ENCODE measurements around the gene PRRX2.

DNA sequence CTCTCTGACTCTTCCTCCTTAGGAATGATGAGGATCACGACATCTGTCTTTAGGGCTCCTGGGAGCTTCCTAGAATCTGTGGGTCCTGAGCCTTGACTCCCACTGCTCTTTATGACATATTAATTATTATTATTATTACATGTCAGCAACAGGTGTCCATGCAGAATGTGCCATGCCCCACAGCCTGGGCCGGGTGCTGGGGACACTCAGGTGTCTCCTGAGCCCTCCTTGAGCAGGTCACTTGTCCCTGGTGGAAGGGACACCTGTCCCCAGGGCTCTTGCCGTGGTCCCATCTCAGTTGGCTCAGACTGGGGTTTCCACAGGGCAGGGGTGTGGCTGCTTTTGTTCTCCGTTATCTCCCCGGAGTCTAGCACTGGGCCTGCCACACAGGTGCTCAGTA, 53.2 kb downstream of the PRRX2 start:
- TF ChIP-seq, protein P1, sequence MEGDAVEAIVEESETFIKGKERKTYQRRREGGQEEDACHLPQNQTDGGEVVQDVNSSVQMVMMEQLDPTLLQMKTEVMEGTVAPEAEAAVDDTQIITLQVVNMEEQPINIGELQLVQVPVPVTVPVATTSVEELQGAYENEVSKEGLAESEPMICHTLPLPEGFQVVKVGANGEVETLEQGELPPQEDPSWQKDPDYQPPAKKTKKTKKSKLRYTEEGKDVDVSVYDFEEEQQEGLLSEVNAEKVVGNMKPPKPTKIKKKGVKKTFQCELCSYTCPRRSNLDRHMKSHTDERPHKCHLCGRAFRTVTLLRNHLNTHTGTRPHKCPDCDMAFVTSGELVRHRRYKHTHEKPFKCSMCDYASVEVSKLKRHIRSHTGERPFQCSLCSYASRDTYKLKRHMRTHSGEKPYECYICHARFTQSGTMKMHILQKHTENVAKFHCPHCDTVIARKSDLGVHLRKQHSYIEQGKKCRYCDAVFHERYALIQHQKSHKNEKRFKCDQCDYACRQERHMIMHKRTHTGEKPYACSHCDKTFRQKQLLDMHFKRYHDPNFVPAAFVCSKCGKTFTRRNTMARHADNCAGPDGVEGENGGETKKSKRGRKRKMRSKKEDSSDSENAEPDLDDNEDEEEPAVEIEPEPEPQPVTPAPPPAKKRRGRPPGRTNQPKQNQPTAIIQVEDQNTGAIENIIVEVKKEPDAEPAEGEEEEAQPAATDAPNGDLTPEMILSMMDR (IDR thresholded peaks at IDR 0.05) = no peak
- no peak for TF ChIP-seq ZFX (IDR thresholded peaks at IDR 0.05; ENCODE audit: borderline replicate concordance)
